CD4-positive, alpha-beta T cell treated with Interleukin-1 beta for 1 hour (primary cell): Measurements from ENCODE around the gene N4BP3.

Source experiments
- DNase-seq, 2 donors: peaks; one replicate each; pipeline ENCODE4 v3.0.0-alpha.2; 2020 to 2022

Gene N4BP3

DNA sequence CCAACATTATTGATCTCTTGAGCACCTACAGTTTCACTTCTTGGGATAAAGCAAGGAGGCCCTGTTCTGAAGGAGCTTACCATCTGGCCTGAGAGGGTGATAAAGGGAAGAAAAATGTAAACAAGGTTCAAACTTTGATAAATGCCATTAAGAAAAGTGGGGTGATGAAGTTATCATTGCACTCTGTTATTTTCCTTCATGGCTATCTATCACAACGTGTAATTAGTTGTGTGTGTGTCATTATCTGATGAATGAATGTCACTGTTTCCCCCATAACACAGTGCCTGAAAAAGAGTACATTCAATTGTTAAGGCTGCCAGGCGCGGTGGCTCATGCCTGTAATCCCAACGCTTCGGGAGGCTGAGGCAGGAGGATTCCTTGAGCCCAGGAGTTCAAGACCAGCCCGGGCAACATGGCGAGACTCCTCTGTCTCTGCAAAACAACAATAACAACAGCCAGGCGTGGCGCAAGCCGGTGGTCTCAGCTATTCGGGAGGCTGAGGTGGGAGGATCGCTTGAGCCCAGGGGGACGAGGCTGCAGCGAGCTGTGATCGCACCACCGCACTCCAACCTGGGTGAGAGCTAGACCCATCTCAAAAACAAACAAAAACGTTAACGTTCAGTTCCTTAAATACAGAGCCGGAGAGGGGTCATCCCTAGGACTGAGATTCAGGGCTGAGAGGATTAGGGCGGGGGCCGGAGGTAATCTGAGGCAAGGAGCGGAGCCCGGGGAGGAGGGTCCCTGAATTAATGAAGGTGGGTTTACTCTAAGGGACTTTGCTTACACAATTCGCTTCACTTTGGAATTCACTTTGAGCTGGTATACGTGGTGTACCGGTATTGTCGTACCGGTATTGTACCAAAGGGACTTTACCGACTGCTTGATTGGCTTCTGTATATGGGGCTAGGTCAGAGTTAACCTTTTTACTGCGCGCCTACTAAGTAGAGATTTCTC, 39.4 kb downstream of the N4BP3 start:
- no peak for DNase-seq

DNA sequence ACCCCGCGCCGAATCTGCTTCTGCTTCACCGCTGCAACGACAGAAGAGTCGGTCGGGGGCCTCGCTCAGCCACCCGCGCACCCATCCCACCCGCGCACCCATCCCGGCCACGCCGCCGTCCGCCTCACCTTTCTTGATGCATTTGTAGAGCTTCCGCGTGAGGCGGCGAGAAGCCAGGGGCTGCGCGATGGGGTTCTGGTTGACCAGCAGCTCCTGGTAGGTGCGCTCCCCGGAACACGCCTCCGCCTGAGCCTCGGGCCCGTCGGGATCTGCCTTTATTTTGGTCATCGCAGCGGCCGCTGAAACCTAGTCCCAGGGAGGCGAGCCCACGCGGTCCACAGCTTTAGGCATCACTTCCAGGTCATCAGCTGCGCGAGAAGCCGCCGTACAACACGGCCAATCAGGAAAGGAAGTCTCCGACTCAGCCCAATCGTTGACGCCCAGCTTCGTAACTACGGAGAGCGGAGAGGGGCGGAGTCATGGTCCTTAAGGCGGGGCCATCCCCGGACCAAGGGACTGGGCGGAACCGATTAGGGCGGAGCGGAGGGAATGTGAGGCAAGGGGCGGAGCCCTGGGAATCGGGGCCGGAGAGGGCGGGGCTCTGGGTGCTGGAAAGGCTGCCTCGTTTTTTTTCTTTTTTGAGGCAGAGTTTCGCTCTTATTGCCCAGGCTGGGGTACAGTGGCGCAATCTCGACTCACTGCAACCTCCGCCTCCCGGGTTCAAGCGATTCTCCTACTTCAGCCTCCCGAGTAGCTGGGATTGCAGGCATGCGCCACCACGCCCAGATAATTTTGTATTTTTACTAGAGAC, 40.4 kb downstream of the N4BP3 start, which contains the start of gene NHP2:
Gene NHP2 (minus strand): TSS at position 356 of the 811 bp plus-strand sequence. CDS start 68 bp downstream, at position 288.
- peak; percentile 97 to 98 for DNase-seq

DNA sequence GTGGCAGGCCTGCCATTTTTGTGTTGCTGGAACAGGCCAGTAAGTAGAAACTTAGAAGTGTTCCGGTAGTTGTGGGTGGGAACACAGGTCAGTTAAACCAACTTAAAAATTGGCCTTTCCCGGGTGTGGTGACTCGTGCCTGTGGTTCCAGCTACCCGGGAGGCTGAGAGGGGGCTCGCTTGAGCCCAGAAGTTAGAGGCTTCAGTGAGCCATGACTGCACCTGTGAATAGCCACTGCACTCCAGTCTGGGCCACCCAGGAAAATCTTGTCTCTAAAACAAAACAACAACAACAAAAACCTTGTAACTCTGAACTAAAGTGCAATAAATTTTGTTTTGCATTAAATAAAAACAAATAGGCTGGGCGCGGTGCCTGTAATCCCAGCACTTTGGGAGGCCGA, 41.7 kb downstream of the N4BP3 start:
- DNase-seq: no peak

DNA sequence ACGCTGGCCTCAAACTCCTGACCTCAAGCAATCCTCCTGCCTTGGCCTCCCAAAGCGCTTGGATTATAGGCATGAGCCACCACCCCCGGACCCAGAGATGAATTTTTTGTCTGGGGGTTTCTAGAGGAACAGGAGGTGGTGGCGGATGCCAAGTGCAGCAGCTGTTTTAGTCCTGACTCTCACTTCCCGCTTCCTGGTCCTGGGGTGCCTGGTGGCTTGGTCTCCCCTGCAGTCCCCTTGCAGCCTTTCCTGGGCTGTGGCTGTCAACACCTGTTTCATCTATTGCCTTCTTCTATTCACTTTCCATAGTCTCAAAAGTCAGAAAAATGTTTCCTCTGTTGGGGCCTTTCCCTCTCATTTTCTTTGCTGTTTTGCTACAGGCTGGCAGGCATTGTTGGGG, 46.8 kb downstream of the N4BP3 start:
- no peak for DNase-seq

DNA sequence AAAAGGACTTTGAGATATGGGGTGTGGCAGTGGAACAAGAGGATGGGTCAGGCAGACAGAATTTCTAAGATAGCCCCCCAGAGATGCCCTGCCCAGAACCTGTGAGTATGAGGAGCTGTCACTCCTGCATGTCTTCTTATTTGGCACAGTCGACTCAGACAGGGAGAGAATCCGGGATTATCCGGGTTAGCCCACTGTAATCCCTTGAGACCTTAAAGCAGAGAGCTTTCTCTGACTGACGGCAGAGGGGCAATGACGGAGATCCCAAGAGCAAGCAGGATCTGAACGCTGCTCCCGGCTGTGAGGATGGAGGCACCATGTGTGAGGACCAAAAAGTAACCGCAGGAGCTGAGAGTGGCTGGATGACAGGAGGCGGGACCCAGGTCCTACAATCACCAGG, 49.1 kb downstream of the N4BP3 start:
- no peak for DNase-seq

DNA sequence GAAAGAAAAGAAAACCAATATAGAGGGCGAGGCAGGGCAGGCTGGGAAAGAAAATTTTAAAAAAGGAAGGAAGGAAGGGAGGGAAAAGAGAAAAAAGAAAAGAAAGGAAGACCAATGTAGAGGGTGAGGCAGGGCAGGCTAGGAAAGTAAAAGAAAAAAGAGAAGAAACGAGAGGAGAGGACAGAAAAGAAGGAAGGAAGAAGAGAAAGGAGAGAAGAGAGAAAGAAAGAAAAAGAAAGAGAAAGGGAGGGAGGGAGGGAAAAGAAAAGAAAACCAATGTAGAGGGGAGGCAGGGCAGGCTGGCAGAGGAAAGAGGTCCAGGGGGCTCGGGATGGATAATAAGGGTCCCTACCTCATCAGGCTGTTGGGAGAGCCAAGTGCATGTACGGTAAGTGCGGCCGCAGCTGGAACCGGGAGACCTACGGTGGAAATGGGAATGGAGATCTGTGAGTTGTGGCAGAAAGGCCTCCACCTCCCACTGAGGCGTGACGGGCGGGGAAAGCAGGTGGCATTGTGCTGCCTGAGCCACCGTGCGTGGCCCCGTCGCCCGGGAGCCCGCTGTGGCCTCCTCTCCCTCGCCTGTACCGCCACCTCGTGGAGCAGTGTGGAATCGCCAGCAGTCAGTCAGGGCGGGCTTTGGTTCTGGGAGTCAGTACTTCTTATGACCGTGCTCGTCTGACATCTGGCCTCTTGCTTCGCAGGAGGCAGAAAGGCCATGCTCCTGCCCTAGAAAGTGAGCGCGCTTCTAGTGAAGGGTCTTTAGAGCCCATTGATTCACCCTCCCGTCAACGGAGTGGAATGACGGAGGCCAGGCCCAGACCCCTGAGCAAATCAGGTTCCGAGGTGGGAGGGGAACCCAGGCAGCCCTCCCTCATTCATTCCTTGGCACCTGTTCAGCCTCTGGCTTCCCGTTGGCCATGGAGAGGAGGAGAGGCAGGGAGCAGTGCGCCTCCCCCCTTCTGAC, 50.7 kb downstream of the N4BP3 start:
- peak; percentile 89 to 91 for DNase-seq

DNA sequence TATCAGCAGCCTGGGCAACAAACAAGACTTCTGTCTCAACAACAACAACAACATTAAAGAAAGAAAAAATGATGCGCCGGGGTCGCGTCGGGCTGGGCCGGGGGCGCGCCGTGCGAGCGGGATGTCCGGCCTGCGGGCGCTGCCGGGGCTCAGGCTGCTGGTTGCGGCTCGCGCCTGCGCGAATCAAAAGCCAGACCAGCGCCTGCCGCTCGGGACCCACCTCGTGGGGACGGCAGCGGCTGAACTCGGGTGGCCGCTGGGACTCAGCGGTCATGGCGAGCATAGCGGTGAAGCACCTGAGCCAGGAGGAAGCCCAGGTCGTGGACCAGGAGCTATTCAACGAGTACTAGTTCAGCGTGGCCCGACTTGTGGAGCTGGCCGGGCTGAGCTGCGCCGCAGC, 52.2 kb downstream of the N4BP3 start:
- no peak for DNase-seq

DNA sequence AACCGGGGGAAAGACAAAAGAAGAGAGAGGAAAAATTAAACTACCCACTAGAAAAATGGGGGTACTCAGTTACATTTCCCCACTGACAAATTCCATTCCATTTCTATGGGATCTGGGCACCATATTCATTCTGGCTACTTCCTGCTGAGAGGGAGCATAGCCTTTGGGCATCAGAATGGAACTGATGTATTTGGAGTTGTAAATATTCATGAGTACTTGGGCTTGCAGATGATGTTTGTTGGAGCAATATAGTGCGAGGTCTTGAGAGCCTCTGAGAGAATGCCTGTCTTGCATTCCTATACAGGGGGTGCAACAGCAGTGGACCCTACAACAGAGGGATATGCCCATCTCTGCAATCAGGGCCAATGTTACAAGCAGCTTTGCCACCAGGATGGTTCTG, 57.1 kb downstream of the N4BP3 start:
- DNase-seq: no peak

DNA sequence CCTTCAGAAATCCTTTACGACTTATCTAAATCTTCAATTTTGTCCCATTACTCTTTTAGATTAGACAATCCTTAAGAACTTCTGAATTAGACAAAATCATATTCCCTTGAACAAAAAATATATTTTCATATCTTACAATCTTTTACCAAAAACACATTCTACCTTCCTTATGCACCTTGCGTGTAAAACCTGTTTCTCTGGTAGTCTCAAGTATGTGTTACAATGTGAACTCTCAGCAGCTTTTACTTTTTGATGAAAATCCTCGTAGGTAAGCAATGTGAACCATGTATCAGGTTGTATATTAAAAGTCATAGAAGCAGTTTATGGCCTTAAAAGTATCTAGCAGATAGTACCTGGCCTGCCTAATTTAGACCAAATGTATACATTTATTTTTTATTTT, 61.1 kb downstream of the N4BP3 start:
- DNase-seq: no peak
